Suprapubic skin (tissue), 4 donors: ENCODE results near the gene IL2RA.

ENCODE experiments used
- CTCF ChIP-seq, 2 donors: fragments of 200-600 bp in 1 of 2; fragments of 450-650 bp in 1 of 2; sonication (generic) in 1 of 2; IDR thresholded peaks; one replicate each; pipeline ENCODE4 v1.5.1; 2016 to 2019; ENCODE audit warnings: antibody characterized with exemption in 2 of 2, mild to moderate bottlenecking in 1 of 2, moderate library complexity in 1 of 2
- EP300 ChIP-seq: sonication (generic); formaldehyde crosslinking; IDR thresholded peaks from one replicate; pipeline ENCODE4 v1.6.1; 2017; ENCODE audit warnings: antibody characterized with exemption
- POLR2A ChIP-seq, 2 donors: fragments of 450-650 bp; IDR thresholded peaks; one replicate each; pipeline ENCODE4 v1.6.1; 2017; ENCODE audit warnings: antibody characterized with exemption in 2 of 2, mild to moderate bottlenecking in 2 of 2, moderate library complexity in 2 of 2
- POLR2AphosphoS5 ChIP-seq, 3 donors: sonication (generic); formaldehyde crosslinking; IDR thresholded peaks; one replicate each; pipeline ENCODE4 v1.6.1; 2017; ENCODE audit warnings: antibody characterized with exemption in 3 of 3

GRCh38 chr10:5987747-5988146, 74.4 kb downstream of the IL2RA start:
- no peak for TF ChIP-seq CTCF (IDR thresholded peaks at IDR 0.05)
- no peak for TF ChIP-seq POLR2A (IDR thresholded peaks at IDR 0.05)
- no peak for TF ChIP-seq POLR2AphosphoS5 (IDR thresholded peaks at IDR 0.05)
- no peak for TF ChIP-seq EP300
